ENCODE results near the gene KYAT1.

Gene KYAT1

DNA sequence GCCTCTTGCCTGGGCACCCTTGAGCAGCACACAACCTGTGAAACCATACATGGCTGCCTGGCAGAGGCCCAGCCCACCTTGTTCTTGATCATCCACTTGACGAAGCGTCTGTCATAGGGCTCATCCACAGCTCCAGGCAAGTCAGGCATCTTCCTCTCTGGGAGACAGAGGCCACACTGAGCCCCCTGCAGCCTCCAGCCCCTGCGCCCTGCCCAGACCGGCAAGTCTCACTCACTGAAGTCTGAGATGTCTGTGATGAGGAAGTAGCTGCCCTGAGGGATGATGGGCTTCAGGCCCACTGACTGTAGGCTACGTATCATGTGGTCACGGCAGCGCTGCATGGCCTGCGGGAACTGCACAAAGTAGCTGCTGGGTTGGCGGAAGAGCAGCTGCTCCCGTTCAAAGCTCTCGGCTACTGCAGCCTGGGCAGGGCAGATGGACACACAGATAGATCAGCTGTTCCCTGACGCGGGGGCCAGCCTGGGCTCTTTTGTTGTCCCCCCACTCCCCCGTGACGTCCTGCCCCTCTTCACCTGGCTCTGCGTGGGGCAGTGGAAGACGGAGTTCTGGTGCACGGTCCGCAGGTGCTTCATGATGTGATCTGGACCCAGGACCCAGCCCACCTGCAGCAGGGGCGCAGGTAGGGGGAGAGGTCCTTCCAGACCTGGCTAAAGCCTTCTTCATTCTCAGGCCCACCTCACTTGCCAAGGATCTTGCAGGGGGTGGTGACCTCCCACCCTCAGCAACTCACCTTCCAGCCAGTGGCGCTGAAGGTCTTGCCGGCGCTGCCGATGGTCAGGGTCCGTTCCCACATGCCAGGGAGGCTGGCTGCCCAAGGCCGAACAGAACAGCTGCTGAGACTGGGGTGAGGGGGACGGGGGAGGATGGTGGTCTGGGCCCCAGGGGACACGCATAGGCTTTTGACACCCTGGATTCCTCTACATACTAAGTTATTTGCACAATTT, 46.2 kb downstream of the KYAT1 start:
- no peak for DNase-seq

GRCh38 chr9:128833696-128834095, 48.1 kb downstream of the KYAT1 start:
- DNase-seq, result no peak

DNA sequence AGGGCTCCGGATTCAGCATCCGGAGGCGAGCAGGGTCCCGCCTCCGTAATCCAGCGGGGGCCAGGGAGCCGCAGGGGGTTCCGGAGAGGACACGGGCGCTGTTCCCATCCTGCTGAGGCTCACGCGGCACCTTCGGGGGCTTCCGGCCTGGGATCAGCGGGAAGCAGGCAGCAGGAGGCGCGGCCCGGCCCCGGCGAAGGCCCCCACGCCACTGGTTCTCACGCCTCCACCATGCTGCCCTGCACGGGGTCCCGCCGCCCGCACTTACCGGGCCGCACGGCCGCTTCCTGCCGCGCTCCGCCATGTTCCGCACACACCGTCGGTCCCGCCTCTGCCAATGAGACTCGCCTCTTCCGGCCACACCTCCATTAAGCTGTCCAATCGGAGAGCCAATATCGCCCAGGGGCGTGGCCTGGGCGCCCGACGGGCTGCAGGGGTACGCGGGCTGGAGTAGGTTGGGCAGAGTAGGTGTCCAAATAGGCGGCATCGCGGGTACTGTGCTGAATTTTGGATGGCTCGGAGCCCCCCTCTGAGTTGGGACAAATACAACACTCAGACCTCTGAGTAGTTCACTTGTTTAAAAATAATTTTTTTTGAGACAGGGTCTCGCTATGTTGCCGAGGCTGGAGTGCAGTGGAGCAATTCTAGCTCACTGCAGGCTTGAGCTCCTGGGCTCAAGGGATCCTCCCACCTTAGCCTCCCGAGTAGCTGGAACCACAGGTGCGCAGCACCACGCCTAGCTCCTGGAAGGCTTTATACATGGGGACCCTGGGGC, 52.1 kb downstream of the KYAT1 start, which contains the start of gene SPOUT1:
Gene SPOUT1, minus strand, starts transcription at position 318 of the 775 bp plus-strand sequence. Its CDS starts 14 bp downstream, at position 304.
- peak; percentile 92 for DNase-seq

DNA sequence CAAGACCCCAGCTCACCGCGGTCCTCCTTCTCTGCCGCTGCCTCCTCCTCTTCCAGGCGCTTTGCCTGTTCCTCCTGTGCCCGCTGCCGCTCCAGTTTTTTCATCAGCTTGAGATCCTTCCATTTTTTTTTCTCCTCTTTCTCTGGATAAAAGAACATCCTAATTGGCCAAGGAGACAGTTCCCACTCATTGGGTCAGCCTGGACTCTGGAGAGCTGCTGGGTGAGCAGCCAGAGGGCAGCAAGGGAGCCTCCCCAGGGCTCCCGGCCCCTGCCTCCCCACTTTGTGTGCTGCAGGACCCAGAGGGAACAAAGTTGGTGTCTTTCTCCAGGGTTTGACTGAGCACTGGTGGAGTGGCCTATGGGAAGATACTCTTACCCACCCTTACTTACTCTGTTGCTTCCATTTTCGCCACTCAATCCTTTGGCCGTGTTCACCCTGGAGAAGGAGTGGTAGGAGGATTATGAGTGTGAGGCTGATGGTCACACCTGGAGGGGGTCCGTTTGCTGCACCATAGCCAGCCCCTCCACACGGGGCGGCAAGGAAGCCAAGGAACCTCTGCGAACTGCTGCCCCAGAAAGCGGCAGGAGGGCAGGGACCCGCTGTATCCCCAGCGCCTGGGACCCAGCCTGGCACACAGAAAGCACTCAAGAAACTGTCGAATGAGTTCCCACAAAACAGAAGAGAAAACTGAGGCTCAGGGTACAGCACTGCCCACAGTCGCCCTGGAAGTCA, 52.9 kb downstream of the KYAT1 start:
- DNase-seq, result no peak

DNA sequence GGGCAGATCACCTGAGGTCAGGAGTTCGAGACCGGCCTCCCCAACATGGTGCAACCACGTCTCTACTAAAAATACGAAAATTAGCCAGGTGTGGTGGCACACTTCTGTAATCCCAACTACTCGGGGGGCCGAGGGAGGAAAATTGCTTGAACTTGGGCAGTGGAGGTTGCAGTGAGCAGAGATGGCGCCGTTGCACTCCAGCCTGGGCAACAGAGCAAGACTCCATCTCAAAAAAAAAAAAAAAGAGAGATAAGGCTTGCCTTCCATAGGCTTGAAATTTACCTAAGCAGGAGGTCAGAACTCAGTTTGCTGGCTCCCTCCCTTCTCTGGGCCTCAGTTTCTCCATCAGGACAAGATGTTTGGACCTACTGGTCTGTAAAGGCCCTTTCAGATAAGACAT, 53.5 kb downstream of the KYAT1 start:
- no peak for DNase-seq

DNA sequence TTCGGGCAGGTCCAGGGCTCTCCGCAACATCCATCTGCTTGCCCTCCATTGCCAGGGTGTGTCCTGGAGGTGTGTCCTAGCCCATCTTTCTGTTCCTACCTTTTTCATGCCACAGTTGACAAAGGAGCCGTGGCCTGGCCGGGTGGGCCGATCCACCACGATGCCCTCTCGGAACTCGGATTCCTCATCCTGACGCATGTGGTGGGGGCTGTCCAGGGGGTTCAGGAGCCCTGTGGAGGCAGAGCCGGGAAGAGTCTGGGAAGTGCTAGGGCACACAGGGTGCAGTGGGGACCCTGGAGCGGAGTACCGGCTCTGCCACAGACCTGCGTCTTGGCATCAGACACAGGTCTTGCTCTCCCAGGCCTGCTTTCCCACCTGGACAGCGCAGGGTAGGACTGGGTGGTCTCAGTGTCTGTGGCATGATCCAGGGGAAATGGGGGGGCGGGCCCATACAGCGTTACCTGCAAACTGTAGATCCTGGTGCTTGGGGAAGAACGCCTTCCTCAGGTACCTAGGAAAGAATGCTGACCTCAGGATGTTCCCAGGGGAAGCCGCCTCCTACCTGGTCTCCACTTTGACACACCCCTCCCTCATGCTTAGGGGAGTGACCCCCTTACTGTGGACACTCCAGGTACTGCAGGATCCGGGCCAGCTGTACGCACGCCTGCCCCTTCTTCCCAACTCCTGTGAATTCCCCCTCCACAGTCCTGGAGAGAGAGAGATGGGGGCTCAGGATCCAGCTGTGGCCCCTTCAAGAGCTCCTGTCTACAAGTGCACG, 55.6 kb downstream of the KYAT1 start:
- no peak for DNase-seq

DNA sequence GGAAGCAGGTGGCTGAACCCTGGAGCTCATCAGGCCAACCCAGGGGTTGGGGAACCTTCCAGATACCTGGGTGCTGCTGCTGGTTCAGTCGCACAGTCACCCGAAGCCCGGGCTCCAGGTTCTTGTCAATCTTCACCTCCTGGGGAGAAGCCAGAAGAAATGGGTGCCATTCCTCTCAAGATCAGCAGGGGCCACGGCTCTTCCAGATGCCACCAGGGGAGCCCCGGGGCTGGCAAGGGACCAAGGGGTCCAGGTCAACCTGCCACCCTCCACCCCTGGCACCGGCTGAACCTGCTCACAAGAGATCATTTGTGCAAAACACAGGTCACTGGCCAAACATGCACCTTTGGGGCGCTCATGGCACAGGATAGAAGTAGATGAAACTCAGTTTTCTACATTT, 56.8 kb downstream of the KYAT1 start:
- DNase-seq, result no peak

GRCh38 chr9:128823903-128824406, 57.8 kb downstream of the KYAT1 start:
- no peak for DNase-seq

GRCh38 chr9:128823362-128823902, 58.3 kb downstream of the KYAT1 start:
- no peak for DNase-seq

GRCh38 chr9:128822407-128823042, 59.2 kb downstream of the KYAT1 start:
- DNase-seq, result no peak

- no peak for DNase-seq
Observed at GRCh38 chr9:128821584-128822406, 60.0 kb downstream of the KYAT1 start.

- DNase-seq, result no peak
Observed at GRCh38 chr9:128820665-128821583, 60.8 kb downstream of the KYAT1 start.

GRCh38 chr9:128819716-128820664, 61.8 kb downstream of the KYAT1 start:
- DNase-seq, result no peak

DNA sequence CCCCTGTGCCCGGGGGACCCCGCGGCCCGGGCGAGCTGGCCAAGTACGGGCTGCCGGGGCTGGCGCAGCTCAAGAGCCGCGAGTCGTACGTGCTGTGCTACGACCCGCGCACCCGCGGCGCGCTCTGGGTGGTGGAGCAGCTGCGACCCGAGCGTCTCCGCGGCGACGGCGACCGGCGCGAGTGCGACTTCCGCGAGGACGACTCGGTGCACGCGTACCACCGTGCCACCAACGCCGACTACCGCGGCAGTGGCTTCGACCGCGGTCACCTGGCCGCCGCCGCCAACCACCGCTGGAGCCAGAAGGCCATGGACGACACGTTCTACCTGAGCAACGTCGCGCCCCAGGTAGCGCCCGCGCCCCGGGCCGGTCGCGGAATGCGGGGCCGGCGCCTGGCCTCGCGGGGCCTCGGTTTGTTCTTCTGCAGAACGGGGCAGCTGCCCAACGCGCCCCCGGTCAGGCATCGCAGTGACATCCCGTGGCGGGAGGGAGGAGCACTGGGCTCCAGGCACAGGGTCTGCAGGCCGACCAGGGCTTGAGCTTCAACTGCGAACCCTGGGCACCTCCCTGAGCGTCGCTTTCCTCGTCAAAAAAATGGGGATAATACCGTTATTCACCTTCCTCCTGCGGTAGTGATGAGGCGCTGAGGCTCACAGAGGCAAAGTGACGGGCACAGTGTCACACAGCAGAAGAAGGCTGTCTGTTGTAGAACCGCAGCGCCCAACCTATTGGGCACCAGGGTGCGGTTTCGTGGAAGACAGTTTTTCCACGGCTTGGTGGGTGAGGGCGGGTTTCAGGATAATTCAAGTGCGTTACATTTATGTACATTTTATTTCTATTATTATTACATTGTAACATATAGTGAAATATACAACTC, 62.7 kb downstream of the KYAT1 start:
- peak; percentile 30 for DNase-seq

DNA sequence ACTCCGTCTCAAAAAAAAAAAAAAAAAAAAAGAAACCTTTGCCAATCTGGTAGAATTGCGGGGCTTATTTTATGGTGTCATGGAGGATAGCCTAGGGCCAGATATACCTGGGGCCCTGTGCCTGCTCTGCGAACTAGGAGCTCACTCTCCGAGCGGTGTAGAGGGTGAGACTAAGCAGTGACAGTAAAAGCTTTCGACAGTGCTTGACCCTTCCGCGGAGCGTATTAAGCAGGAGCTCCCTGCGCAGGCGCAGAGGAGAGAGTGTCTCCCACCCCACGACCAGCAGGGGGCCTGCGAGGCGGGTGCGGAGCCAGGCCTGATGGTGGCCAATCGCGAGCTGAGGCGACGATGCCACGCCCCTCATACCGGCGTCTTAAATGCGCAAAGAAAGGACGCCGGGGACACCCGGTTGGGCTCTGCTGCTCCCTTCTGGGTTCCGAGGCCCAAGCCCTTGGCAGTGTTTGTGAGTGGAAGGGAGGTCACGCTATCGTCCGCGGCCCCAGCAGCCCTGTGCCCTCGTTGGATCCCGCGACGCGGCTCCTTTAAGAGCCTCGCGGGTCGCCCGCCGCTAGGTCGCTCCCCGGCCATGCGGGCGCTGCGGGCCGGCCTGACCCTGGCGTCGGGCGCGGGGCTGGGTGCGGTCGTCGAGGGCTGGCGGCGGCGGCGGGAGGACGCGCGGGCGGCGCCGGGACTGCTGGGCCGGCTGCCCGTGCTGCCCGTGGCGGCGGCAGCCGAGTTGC, 63.5 kb downstream of the KYAT1 start, which contains the start of gene ENDOG:
Gene ENDOG, plus strand, starts transcription at position 402 of the 740 bp plus-strand sequence. Its CDS starts 185 bp downstream, at position 587.
- DNase-seq, result peak; percentile 96

DNA sequence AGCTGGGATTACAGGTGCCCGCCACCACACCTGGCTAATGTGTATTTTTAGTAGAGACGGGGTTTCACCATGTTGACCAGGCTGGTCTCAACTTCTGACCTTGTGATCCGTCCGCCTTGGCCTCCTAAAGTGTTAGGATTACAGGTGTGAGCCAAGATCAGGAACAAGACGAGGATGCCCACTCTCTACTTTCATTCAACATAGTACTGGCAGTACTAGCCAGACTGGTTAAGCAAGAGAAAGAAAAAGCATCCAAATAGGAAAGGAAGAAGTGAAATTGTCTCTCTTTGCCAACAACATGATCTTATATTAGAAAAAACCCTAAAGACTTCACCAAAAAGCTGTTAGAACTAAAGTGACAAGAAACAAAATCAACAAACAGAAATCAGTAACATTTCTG, 70.9 kb downstream of the KYAT1 start:
- no peak for DNase-seq

Measured in CD4-positive, alpha-beta T cell treated with Interleukin-4 for 4 hours (primary cell).